ENCODE data around the gene DACH1.

The DACH1 gene

DNA sequence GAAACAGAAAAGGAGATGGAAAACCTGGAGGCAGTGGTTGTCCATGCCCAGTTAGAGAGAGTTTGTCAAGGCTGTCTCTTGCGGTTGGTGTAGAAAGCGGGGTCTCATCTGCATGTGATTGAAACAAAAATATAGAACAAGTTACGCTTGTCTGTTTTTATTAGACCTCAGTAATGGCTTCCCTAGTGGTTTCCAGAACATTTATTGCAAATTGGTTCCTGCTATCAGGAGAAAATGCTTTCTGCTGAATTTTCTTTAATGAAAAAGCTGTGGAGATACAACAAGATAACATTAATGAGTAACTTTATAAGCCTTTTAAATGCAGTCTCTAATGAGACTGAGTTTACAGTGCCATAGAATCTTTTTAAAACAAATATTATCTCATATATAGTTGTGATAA lies 378.0 kb downstream of the DACH1 start:
- no peak for DNase-seq (ENCODE audit: low read depth)

- no peak for DNase-seq (ENCODE audit: low read depth)
Measured at GRCh38 chr13:71488201-71488600, 378.8 kb downstream of the DACH1 start.

DNA sequence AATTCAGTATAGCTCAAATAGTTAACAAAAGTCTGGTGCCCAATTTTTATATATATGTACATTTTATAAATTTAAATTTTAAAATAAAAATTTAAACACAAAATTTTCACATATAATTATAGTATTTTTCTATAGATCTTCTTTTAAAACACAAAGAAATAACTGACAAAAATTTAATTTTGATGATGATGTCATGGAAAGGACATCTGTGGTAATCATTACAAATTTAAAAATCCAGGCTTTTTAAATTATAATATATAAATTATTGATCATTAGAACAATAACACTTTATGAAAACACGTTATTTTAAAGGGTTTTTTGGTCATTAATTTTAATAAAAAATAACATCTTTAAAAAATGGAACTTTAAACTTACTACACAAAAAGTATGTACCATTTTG lies 381.1 kb downstream of the DACH1 start:
- no peak for DNase-seq (ENCODE audit: low read depth)

GRCh38 chr13:71483733-71484132 lies 383.3 kb downstream of the DACH1 start:
- no peak for DNase-seq (ENCODE audit: low read depth)

GRCh38 chr13:71481501-71481900 lies 385.5 kb downstream of the DACH1 start:
- DNase-seq (ENCODE audit: low read depth) = no peak

DNA sequence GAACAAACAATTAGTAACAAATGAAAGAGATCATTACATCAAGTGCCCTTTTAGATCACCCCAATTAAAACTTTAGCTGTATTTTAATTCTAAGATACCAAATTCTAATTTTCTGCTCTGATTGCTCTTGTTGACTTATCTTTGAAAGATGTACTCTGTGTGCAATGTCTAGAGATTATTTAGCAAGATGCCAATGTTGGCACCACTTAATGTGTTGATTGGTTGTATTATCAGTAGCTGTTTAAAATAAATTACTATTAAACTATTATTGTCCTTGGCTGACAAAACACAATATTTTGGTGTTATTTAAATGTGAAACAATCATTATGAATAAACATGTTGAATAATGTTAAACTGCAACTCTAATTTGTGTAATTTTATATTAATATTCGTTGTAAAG lies 386.0 kb downstream of the DACH1 start:
- DNase-seq (ENCODE audit: low read depth) = no peak

- DNase-seq (ENCODE audit: low read depth) = no peak
Measured at GRCh38 chr13:71477735-71478134, 389.3 kb downstream of the DACH1 start.

- DNase-seq (ENCODE audit: low read depth) = no peak
Measured at GRCh38 chr13:71474936-71475335, 392.1 kb downstream of the DACH1 start.

DNA sequence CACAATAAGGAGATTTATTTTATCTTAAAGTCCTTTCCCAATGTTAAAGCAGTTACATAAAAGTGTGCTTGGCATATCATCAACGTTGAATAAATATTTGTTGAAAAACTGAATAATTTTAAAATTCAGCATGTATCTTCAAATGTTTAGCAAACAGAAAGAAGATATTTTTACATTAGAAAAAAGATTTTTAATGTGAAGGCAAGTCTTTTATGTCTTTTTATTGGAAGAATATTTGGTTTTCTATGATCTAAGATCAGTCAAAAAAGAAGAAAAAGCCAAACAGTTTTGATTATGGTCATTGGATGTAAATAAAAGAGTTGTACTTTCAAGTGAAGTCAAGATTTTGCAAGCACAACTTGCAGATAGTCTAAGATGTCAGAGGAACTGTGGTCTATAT lies 397.4 kb downstream of the DACH1 start:
- no peak for DNase-seq (ENCODE audit: low read depth)

DNA sequence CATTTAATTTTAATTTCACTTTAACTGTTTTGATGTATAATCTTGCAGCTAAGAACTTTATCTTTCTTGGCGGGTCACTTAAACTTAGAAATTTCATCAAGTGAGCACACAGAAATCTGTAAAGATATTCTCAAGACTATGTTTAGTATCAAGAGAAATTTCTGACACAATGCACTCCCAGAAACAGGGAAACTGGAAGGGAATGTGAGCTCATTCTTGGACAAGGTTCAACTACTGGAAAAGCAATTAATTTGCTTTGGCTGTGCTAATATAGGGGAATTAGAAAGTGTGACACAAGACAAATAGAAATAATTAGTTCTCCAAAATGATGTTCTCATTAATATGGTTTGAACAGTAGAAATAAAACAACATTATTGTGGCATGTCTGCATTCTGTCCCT lies 402.3 kb downstream of the DACH1 start:
- DNase-seq (ENCODE audit: low read depth) = no peak

DNA sequence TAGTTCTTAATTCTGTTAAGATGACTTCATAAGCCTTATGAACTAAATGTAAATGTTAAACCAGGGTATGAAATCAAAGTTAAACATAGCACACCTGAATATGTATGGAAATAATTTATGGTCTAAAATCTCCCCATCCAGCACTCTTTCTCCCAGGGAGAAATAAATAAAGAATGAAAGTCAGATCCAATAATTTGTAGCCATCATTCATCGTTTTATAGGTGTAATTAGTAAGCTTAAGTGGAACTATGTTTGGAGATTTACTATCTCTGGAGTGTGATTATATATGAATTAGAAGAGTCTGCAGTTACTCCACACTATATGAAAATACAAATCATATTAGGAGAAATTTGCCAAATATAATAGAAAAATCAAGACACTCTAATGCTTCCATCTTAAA lies 405.1 kb downstream of the DACH1 start:
- DNase-seq (ENCODE audit: low read depth) = no peak

- DNase-seq (ENCODE audit: low read depth) = no peak
Measured at GRCh38 chr13:71460211-71460610, 406.8 kb downstream of the DACH1 start.

DNA sequence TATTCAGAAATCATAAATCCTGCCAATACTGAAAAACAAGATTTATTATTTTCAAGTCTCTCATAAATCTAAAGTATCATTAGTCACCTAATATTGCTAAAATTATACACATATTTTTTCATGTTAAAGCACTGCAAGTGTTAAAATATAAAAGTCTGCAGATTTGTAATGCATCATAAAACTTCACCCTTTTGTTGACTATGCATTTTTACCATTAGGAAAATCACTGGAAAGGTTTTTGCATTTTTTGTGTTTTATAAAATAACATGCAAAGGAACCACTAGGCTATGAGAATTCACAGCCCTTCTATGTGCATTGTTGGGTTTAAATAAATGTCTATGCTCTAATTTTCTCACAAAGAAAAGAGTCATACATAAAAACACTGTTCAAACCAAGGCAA lies 407.3 kb downstream of the DACH1 start:
- DNase-seq (ENCODE audit: low read depth) = no peak

GRCh38 chr13:71457645-71458044 lies 409.4 kb downstream of the DACH1 start:
- no peak for DNase-seq (ENCODE audit: low read depth)

- no peak for DNase-seq (ENCODE audit: low read depth)
Measured at GRCh38 chr13:71456136-71456535, 410.9 kb downstream of the DACH1 start.

DNA sequence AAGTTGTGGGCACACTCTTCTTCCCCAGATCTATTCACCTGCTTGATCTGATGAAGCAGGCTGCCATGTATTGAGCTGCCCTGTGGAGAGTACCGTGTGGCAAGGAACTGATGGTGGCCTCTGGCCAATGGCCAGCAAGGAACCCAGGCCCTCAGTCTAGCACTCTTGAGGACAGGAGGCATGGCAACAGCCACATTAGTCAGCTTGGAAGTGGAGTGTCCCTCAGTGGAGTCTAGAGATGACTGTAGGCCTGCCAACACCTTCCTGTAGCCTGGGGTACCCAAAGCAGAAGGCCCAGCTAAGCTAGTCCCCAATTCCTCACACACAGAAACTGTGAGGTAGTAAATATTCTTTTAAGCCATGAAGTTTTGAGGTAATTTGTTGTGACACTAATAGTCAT lies 412.5 kb downstream of the DACH1 start:
- no peak for DNase-seq (ENCODE audit: low read depth)

DNA sequence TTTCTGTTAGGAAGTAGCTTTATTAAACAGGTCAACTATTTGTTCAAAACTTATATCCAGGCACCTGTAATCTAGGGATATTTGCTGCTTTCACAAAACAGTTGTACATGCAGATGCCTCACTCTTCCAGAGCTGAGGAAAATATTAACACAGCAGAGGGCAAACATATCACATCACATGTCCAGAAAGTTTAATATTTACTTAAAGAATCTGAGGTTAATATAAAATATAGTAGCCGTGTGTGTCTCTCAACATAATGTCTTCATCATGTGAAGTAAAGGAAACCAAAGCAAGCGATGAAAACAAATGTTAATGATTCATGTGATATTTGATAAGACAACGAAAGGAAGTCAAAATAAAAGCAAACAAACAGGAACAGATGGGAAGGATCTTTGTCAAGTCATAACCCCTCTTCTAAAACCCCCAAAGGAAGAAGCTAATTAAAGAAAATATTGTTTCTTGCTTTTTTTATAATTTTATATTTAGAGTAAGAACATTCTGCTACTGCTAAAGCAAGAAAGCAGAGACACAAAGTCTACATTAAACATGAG lies 418.8 kb downstream of the DACH1 start:
- DNase-seq (ENCODE audit: low read depth) = no peak

GRCh38 chr13:71437704-71438103 lies 429.3 kb downstream of the DACH1 start:
- DNase-seq (ENCODE audit: low read depth) = no peak

GRCh38 chr13:71430681-71431080 lies 436.3 kb downstream of the DACH1 start:
- DNase-seq (ENCODE audit: low read depth) = no peak

GRCh38 chr13:71417205-71417604 lies 449.8 kb downstream of the DACH1 start:
- DNase-seq (ENCODE audit: low read depth) = no peak

DNA sequence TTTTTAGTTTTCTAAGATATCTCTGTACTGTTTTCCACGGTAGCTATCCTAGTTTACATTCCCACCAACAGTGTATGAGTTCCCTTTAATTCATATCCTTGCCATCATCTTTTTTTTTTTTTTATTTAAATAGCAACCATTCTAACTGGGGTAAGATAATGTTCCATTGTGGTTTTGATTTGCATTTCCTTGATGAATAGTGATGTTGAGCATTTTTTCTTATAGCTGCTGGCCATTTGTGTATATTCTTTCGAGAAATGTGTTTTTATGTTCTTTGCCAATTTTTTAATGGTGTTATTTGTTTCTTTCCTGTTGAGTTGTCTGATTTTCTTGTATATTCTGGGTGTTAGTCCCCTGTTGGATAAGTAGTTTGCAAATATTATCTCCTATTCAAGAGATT lies 454.8 kb downstream of the DACH1 start:
- no peak for DNase-seq (ENCODE audit: low read depth)

GRCh38 chr13:71408416-71408815 lies 458.6 kb downstream of the DACH1 start:
- DNase-seq (ENCODE audit: low read depth) = no peak

DNA sequence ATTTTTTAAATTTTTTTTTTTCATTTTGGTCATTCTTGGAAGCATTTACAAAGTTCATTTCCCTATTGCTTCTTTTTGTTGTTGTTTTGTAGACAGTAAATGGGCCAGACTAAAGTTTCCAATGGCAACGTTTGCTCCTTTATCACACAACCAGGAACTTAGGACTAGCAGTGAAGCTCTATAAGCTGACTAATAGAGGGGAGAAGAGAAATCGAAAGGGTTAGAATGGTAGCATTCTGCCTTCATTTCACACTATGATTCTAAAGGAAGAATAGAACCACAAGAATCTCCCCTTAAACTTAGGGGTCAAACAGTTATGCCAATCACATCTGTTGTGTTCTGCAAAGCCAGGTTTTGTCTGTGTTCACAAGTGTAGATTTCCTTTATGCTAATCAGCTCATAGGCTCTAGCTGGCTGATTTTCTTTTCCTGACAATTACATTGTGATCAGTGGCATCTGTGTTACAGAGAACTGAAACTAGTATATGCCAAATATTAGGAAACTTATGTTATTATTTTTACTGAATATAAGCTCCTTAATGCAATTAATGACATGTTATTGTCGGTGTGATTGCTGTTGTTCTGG lies 467.3 kb downstream of the DACH1 start:
- DNase-seq (ENCODE audit: low read depth) = no peak

- DNase-seq (ENCODE audit: low read depth) = no peak
Measured at GRCh38 chr13:71396149-71396548, 470.9 kb downstream of the DACH1 start.

- no peak for DNase-seq (ENCODE audit: low read depth)
Measured at GRCh38 chr13:71395053-71395452, 472.0 kb downstream of the DACH1 start.

All from activated T-helper 9 cell treated with anti-CD3 and anti-CD28 coated beads, Interleukin-2, amount 50 U/mL, for 16 hours (primary cell).